H1 (cell line): Measurements from ENCODE around the gene MEF2C. TPM values are rescaled to one million over a fixed set of nuclear protein-coding genes. Genes with fewer than 3 reads are reported as not detected.

Experiments
- polyA plus RNA-seq, 7 experiments: library from polyadenylated mRNA; depleted of rRNA in 3 of 7; stranded (reverse) in 5 of 7; unstranded in 2 of 7; fragments of >200 nt in 5 of 7; fragments of 200-250 nt in 2 of 7; gene quantifications; 1 replicate in 5 of 7; 2 replicates in 1 of 7; 4 replicates in 1 of 7; pipeline versions ENCODE4 v1.2.1 to v1.2.3, GENCODE V29; 2011 to 2013; ENCODE audit warnings: missing spikeins in 2 of 7, mixed read lengths in 2 of 7
- total RNA-seq: library from RNA; stranded (reverse); fragmentation: NEBNext Ultra II Directional; extraction: Animal tissue kit (Norgen Biotek cat#: 25700); gene quantifications from 2 replicates; pipeline ENCODE4 v1.2.1, GENCODE V29; 2021
- TF ChIP-seq, protein P1 (sequence below): IDR thresholded peaks from 2 replicates; pipeline ENCODE4 v1.6.1; 2012; ENCODE audit warnings: inconsistent platforms

The MEF2C gene
- total and polyA plus RNA-seq, 2 of the 8 experiments (the other 6 are each of a cell fraction or from before 2014, with no cell fraction given) = 0.59 to 0.99 TPM

DNA sequence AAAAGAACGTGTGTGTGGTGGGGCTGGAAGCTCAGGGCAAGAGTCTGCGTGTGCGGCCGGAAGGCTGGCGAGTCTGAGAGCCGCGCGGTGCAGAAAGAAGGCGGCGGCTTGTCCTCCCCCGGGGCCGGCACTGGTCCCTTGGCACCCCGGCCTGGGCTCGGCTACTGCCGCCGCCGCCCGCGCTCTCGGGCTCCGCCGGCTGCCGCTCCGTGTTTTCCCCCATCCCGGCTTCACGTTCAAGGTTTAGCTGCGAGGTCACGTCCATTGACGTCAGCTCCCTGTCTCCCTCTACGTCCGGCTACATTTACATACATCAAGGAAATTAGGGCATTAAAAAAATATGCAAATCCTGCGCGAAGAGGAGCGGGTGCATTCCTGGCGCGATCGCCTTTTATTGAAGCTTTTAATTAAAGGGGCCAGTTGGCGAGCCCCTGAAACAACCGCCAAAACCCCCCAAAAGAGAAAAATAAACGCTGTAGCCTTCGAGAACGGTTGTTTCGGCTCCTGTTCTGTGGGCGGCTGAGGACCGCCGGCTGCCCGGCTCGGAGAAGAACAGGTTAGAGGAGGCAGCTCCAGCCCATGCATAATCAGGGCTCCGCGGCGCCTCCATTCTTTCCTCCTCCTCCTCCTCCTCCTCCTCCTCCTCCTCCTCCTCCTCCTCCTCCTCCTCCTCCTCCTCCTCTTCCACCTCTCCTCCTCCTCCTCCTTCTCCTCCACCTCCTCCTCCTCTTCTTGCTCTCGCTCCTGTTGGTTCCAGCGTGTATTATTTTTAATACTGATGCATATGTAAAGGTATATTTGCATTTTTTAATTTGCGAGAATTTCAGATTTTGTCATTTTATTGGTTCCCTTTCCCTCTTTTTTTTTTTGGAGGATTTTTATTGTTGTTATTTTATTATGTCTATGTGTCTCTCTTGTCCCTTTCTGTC, 207.0 kb downstream of the MEF2C start (continued):
- TF ChIP-seq, protein P1, sequence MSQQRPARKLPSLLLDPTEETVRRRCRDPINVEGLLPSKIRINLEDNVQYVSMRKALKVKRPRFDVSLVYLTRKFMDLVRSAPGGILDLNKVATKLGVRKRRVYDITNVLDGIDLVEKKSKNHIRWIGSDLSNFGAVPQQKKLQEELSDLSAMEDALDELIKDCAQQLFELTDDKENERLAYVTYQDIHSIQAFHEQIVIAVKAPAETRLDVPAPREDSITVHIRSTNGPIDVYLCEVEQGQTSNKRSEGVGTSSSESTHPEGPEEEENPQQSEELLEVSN = peak; percentile 14; the same call in 1 of the 2 replicates
